COLO829 (cell line): ENCODE results near the gene DTNA.

Experiments
- DNase-seq: peaks from one replicate; pipeline ENCODE4 v3.0.0; 2012; ENCODE audit warnings: low spot score

DTNA gene

GRCh38 chr18:34936772-34937171, 226.7 kb downstream of the DTNA start:
- no peak for DNase-seq

DNA sequence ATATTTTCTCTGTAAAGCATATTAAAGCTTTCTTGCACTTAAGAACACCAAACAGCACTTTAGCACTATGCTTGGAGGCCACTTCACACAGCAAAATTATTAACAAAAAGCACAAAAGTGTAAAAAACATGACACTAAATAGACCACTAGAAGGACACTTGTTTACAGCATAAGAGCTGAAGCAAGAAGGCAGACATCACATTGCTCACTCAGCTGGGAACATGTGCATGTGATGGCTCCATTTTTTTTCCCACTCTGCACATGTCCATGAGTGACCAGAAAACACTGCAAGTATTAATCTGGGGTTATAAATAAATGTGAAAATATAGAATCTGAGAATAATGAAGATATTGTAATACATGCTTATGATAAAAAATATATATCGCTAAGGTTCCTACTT, 228.0 kb downstream of the DTNA start:
- no peak for DNase-seq
